ENCODE results near the gene SFRP4. TPM values are rescaled to one million over a fixed set of nuclear protein-coding genes. Genes with fewer than 3 reads are reported as not detected.

Gene SFRP4
- total RNA-seq, 1 experiment from 2014 or later: not detected

- H3K4me1 ChIP-seq (replicated peaks; ENCODE audit: insufficient read depth): no peaks in the 10 kb centered on the region
- no peak overlapping the region for H3K27ac ChIP-seq
- CTCF ChIA-PET: no interaction called here
- no peaks in the 10 kb centered on the region for H3K36me3 ChIP-seq (ENCODE audit: low read depth)
- H3K4me3 ChIP-seq: no peak overlapping the region
- H3K9me2 ChIP-seq (ENCODE audit: insufficient read depth): no peaks in the 10 kb centered on the region
- no peak for DNase-seq
- H3K9me3 ChIP-seq (ENCODE audit: insufficient read depth, low read depth): no peaks in the 10 kb centered on the region
- POLR2A ChIA-PET (ENCODE audit: unreplicated experiment): no interaction called here
- no peak overlapping the region for H3K4me2 ChIP-seq
- intact Hi-C loops (cut with micrococcal nuclease; ENCODE audit: unreplicated experiment): no loop called here
- H3K79me2 ChIP-seq (ENCODE audit: low read depth): no peaks in the 10 kb centered on the region
- no peaks in the 10 kb centered on the region for H4K20me1 ChIP-seq (ENCODE audit: insufficient read depth)
- no peak for TF ChIP-seq EZH2 (IDR thresholded peaks at IDR 0.05; ENCODE audit: low read depth)
- TF ChIP-seq CTCF (conservative IDR thresholded peaks at IDR 0.05): no peak
- H2AFZ ChIP-seq: no peak overlapping the region
- BruUV-seq (replicated peaks): no TSS peak
- no peaks in the 10 kb centered on the region for H3F3A ChIP-seq (ENCODE audit: insufficient read depth, low read depth)
- no peaks in the 10 kb centered on the region for H3K27me3 ChIP-seq (ENCODE audit: insufficient read depth, low read depth)
Measured at GRCh38 chr7:37952240-37952639, 35.6 kb upstream of the SFRP4 start.

- Histone ChIP-seq H3K4me2 (no peak overlapping the region), H3K9me3 (ENCODE audit: insufficient read depth, low read depth) (no peaks in the 10 kb centered on the region), H3F3A (ENCODE audit: insufficient read depth, low read depth) (no peaks in the 10 kb centered on the region), H3K36me3 (ENCODE audit: low read depth) (no peaks in the 10 kb centered on the region), H3K27me3 (ENCODE audit: insufficient read depth, low read depth) (no peaks in the 10 kb centered on the region), H3K4me3 (no peak overlapping the region), H3K9me2 (ENCODE audit: insufficient read depth) (no peaks in the 10 kb centered on the region), H2AFZ (no peak overlapping the region), H3K4me1 (replicated peaks; ENCODE audit: insufficient read depth) (no peaks in the 10 kb centered on the region), H3K27ac (no peak overlapping the region), H3K79me2 (ENCODE audit: low read depth) (no peaks in the 10 kb centered on the region), H4K20me1 (ENCODE audit: insufficient read depth) (no peaks in the 10 kb centered on the region; the same call in 1 of the 2 replicates)
- DNase-seq: no peak
- no peak for TF ChIP-seq CTCF (conservative IDR thresholded peaks at IDR 0.05)
- no peak for TF ChIP-seq EZH2 (IDR thresholded peaks at IDR 0.05; ENCODE audit: low read depth)
- POLR2A ChIA-PET (ENCODE audit: unreplicated experiment): no interaction called here
- intact Hi-C loops (cut with micrococcal nuclease; ENCODE audit: unreplicated experiment): no loop called here
- CTCF ChIA-PET: no interaction called here
- BruUV-seq (replicated peaks): no TSS peak
Measured at GRCh38 chr7:37947941-37948210, 31.3 kb upstream of the SFRP4 start.

GRCh38 chr7:37947138-37947940 lies 30.7 kb upstream of the SFRP4 start:
- no TSS peak for BruUV-seq (replicated peaks)
- Histone ChIP-seq H3K4me1 (replicated peaks; ENCODE audit: insufficient read depth) (no peaks in the 10 kb centered on the region), H3K27me3 (ENCODE audit: insufficient read depth, low read depth) (no peaks in the 10 kb centered on the region), H3K4me2 (no peak overlapping the region), H3K9me2 (ENCODE audit: insufficient read depth) (no peaks in the 10 kb centered on the region), H4K20me1 (ENCODE audit: insufficient read depth) (no peaks in the 10 kb centered on the region; the same call in 1 of the 2 replicates), H3K4me3 (no peak overlapping the region), H3F3A (ENCODE audit: insufficient read depth, low read depth) (no peaks in the 10 kb centered on the region), H3K9me3 (ENCODE audit: insufficient read depth, low read depth) (no peaks in the 10 kb centered on the region), H3K36me3 (ENCODE audit: low read depth) (no peaks in the 10 kb centered on the region), H3K27ac (no peak overlapping the region), H3K79me2 (ENCODE audit: low read depth) (no peaks in the 10 kb centered on the region), H2AFZ (no peak overlapping the region)
- DNase-seq: no peak
- intact Hi-C loops (cut with micrococcal nuclease; ENCODE audit: unreplicated experiment): no loop called here
- ChIA-PET CTCF (no interaction called here), POLR2A (ENCODE audit: unreplicated experiment) (no interaction called here)
- TF ChIP-seq EZH2 (IDR thresholded peaks at IDR 0.05; ENCODE audit: low read depth) (no peak), CTCF (conservative IDR thresholded peaks at IDR 0.05) (no peak)

All from PC-9 (cell line).